NCI-H2196 treated with DMSO at 0.1 percent for 48 hours (cell line): ENCODE data around the gene TMEM243.
A peak's percentile ranks its signal among the peaks of the same experiment; 100 is the strongest.

Experiments used
- DNase-seq: peaks from one replicate; lab custom pipeline; 2025; ENCODE audit not compliant: unreplicated experiment; lab: John Stamatoyannopoulos, UW

Gene TMEM243

DNA sequence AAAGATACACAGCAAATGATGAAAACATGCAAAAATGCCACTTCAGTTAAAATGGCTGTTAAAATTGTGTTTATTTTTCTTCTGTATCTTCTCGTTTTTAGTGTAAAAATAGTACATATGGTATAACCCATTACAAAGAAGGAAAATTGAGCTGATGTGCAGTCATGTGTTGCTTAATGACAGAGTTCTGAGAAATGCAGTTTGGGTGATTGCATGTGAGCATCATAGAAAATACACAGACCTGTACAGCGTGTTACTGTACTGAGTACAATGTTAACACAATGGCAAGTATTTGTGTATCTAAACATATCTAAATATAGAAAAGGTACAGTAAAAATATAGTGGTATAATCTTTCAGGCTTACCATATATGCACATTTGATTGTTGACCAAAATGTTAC is 60.0 kb downstream of the TMEM243 start:
- DNase-seq = no peak

DNA sequence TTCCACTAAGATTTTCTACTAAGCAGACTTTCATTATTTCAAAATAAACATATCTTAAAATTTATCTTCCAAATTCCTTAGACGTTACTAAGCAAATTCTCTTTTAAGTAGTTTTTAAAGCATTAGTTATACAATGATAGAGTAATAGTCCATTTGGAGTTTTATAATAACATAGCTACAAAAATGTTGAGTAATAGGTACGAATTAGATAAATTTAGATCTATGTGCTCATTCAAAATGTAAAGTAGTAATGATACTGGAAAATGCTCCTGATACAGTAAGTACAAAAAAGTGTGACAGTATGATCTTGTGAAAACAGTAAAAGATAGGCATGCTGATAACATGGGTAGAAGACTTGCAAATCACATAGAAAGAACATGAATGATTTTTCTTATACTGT is 62.8 kb downstream of the TMEM243 start:
- DNase-seq = no peak

DNA sequence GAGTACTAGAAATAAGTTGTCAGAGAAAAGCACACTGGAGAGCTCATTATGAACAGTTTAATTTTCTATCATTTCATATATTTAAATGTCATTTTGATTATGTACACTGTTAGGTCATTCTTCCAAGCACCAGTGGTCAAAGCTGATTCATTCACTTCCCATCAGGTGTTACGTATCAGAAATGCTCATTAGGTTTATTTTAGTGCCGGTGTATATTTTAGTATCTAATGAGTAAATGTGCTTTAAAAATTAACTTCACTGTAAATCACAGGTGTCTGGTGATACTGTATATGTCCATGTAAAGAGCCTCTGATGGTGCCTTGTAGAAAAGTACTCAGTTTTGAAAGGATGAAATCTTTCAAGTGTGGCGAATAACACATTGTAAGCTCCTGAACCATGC is 63.7 kb downstream of the TMEM243 start:
- DNase-seq = no peak

DNA sequence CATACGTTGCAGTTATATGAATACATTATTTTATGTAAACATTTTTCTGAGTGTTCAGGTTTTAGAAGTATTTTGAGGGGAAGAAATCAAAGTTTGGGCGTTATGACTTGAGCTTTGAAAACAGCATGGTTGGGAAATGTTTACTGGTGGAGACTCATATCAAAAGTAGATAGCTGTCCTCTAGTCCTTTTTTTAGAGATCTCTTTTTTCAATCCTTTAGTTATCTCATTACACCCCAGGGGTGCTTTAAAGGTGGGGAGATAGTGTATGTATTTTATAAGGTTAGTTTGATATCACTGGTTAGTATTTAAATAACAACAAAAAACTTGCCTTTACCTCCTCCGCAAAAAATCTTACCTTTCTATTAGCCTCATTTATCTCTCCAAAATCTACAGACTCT is 65.0 kb downstream of the TMEM243 start:
- DNase-seq = no peak

DNA sequence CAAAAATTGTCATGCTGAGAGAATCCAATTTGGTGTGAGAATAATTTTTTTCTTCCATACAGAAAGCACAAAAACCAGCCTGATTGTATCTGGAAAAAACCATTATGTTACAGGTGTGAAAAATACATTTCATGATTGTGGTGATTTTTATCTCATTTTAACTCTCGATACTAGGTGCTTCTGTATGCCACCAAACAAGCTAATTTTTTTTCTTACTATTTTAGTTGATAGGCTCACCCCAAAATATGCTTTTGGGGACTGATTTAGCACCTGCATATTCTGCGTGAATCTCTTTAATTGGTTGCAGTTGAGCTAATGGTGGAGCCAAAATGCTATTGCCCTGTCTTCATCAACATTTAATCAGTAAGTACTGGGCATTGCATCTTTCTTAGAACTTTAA is 65.4 kb downstream of the TMEM243 start:
- no peak for DNase-seq

DNA sequence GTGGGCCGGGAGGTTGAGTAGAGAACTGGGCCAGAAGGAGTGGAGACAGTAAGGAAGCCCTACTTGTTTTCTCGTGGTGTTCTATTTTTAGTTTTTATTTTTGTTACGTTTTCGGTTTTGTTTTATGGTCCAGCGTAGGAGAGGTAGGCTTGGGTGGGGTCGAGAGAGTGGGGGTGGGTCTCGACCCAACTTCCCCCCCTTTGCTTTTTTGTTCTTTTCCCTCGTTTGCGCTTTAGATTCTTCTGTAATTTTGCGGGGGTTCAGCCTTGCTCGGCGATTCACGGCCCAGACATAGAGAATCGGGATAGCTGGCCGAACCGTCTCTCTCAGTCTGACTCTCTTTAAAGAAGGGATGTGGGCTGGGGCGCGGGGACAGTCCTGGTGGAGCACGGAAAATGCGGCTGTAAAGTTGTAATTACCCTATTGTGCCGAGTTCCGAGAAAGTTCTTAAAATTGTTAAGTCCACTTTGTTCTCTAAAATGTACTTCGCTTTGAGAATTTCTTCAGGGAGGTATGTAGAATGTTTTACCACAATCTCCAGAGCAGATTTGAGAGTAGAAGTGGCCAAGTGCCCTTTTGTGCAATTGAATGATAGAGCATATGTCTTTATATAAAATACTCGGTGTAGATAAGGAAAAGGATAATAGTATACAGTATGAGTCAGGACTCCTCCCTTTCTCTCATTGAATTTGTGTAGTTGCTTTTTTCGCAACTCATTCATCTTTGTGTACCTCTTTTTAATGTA is 66.5 kb downstream of the TMEM243 start:
- DNase-seq = no peak

DNA sequence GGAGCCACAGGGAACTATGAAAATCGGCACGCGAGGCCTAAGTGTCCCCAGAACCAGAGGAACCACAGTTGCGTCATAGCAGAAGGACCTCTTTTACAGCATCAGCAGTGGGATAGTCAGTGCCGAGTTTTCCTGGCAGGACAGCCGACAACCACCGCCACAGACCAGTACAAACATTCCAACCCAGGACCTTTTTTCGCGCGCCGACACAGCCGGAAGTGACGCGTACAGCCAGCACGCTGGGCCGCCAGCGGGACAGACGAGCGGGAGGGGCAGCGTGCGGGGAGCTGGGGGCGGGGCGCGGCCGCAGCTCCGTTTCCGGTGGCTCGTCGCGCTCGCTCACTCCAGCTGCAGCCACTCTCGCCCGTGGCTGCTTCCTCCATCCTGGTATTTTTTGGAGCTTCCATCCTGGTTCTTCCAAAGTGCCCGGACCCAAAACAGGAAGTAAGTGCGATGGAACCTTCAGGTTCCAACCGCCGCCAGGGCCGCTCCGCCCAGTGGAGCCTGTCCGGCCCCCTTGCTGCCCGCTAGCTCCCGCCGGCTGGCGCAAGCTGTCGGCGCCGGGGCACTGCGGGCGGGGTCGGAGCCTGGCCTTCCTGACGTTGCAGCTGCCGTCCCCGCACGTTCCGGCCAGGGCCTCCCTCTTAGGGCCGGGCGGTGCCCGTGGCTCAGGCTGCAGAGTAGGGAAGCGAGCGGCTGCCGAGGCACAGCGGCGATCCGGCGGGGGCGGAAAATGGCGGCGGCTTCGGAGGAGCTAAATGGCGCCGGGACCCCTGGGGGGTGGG is 67.2 kb downstream of the TMEM243 start, which contains the start of gene DMTF1:
Gene DMTF1 (plus strand): TSS at position 342 of the 785 bp plus-strand sequence. CDS start 12,489 bp downstream, outside the sequence.
- peak; percentile 90 for DNase-seq

DNA sequence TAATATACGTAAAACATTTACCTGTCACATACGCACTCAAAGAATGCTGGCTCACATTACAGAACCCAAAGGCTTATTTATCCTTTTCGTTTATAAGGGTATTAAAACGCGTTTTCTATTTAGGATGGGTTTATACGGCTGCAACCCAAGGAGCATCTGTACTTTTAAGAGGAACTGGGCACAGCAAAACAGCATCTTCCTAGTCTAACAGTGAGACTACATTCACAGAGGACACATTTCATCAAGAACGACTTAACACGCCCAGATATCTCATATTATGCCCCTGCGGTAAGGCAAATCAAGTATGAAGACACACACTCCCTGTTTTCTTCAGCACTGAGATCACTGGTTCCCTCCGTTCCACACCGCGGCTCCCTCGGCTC is 67.8 kb downstream of the TMEM243 start:
- no peak for DNase-seq

DNA sequence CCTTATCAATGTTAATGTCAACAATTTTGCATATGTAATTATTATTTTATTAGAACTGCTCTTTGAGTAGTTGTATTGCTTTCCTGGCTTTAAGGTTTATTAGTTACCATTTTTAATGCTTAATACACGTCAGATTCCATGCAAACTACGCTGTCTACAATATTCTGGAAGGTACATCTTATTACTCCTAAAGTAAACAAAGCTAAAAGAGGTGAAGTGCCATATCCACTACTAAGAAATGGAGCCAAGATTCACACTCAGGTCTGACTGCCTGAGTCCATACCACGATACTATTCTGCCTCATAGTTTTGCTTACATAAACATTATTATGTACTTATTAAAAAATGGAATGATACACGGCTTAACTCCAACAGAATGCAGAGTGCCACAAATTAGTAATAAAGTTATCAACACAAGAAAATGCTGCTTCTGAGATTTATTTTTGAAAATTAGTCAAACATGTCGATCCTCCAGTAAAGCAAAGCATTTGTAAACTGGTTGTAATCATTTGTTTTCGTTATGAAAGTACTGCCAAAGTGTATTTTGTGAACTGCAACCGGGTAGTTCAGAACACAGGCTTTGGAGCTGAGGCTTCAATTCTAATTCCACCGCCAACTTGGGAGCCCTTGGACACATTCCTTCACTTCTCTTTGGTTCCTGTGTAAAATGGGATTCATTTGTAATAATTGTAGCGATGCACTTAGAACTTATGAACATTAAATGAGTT is 68.4 kb downstream of the TMEM243 start:
- no peak for DNase-seq

DNA sequence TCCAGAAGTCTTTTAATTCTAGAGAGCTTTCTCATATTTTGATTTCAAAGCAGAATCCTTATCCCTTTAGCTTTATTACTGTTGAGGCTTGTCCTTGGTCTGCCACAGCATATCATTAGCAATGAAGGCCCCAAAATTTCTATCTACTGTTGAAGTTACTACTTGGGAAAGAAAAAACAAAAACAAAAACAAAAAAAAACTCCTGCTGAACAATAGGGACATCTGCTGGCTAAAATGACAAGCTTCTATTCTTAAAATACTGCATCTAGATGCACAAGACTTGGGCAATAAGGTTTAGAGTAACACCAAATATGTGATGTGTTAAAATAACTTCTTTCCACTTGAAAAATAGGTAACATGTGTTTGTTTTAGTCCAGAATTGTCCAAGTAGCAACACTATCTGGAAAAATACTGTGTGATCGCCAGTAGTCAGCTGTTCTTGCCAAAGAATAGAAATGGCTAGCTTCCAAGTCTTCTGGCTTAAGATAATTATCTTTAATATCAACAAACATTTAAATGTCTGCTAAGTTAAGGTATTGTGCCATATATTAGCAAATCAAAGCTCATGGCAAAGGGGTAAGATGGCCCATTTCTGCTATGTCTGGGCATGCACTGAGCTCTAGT is 71.1 kb downstream of the TMEM243 start:
- DNase-seq = peak; percentile 35

DNA sequence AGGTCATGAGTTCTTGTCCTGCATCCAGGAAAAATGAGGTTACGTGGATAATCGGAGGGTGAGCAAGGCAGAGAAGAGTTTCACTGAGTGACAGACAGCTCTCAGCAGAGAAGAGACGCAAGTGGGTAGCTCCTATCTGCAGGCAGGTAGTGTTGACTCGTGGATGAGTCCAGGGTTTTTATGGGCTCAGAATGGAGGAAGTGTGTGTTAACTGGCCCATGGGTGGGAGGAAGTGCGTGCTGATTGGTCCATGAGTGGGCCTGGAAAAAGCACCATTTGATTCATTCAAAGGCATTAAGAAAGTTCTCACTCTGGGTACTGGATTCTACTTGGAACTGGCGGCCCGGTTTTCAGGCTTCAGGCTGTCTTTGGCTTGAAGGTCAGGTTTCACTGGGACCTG is 72.0 kb downstream of the TMEM243 start:
- DNase-seq = no peak

DNA sequence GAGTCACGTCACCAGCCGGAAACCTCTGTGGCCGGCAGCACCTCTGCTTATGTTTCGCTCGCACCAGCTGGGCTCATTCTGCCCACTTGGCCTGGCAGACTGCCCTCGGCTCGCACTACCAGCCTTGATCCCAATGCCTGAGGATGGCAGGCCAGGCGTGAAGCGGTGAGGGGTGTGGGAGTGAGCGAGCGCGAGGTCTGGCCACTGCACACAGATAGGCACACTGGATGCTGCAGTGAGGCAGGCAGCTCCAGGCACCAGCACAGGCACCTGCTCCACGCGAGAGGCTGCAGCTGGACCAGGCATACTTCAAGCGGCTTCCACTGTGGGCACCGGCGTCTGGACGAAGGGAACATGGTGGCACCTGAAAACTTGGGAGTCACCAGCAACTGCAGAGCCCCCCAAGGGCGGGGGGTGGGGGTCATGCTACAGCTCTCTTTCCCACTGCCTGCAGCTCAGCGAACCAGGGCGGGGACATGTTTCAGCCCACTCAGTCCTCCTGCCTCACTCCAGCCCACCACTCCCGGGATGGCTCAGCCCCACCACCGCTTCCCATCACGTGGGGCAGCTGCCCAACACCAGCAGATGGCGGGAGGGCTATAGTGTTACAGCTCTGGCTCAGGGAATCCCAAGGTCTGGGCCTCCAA is 72.7 kb downstream of the TMEM243 start:
- no peak for DNase-seq
